IPS DF 6.9 (cell line): ENCODE data around the gene GMNC.

Source experiments
- DNase-seq: peaks from one replicate; pipeline ENCODE4 v3.0.0-alpha.2; 2013; ENCODE audit warnings: low read depth, low spot score
- H3K27ac ChIP-seq: one replicate; pipeline ENCODE4 v1.5.1; 2013; ENCODE audit warnings: low read length, control low read depth
- H3K27me3 ChIP-seq: 2 replicates; pipeline ENCODE4 v1.6.1; 2013; ENCODE audit warnings: mild to moderate bottlenecking, low read length; ENCODE audit not compliant: control insufficient read depth, insufficient read depth
- H3K36me3 ChIP-seq: 2 replicates; pipeline ENCODE4 v1.6.1; 2013; ENCODE audit warnings: low read length; ENCODE audit not compliant: control insufficient read depth, insufficient read depth
- H3K4me1 ChIP-seq: 2 replicates; pipeline ENCODE4 v1.6.1; 2013; ENCODE audit warnings: low read length; ENCODE audit not compliant: control insufficient read depth, insufficient read depth
- H3K4me3 ChIP-seq: 2 replicates; pipeline ENCODE4 v1.5.1; 2013; ENCODE audit warnings: mild to moderate bottlenecking, low read length
- H3K9me3 ChIP-seq: 2 replicates; pipeline ENCODE4 v1.6.1; 2013; ENCODE audit warnings: low read length, inconsistent platforms; ENCODE audit not compliant: control insufficient read depth, insufficient read depth
- WGBS: extraction: QIAGEN DNeasy Blood & Tissue Kit; methylation state at CpG from one replicate; pipeline ENCODE4 v1.1.7; 2013; ENCODE audit warnings: mixed read lengths, missing lambda C conversion rate; ENCODE audit not compliant: insufficient read length, insufficient coverage; 5-methylcytosine and 5-hydroxymethylcytosine counted together

GMNC gene

GRCh38 chr3:190809351-190809750 lies 53.1 kb downstream of the GMNC start:
- H3K9me3 ChIP-seq = no peaks in the 10 kb centered on the region
- H3K27ac ChIP-seq = no peak overlapping the region
- no peaks in the 10 kb centered on the region for H3K27me3 ChIP-seq
- no peak for DNase-seq
- H3K36me3 ChIP-seq = no peaks in the 10 kb centered on the region
- H3K4me3 ChIP-seq = no peak overlapping the region
- WGBS = no CpG with 5 or more reads among the region's 2 CpGs
- no peaks in the 10 kb centered on the region for H3K4me1 ChIP-seq

- no peak for DNase-seq
- H3K36me3 ChIP-seq = no peaks in the 10 kb centered on the region
- no peaks in the 10 kb centered on the region for H3K27me3 ChIP-seq
- no CpG with 5 or more reads among the region's 4 CpGs for WGBS
- H3K27ac ChIP-seq = no peak overlapping the region
- H3K9me3 ChIP-seq = no peaks in the 10 kb centered on the region
- no peak overlapping the region for H3K4me3 ChIP-seq
- no peaks in the 10 kb centered on the region for H3K4me1 ChIP-seq
These were observed 54.6 kb downstream of the GMNC start for GRCh38 chr3:190807719-190808375.
